Smooth muscle cell (in vitro differentiated cells): ENCODE data around the gene SEPTIN5. TPM values are rescaled to one million over a fixed set of nuclear protein-coding genes. Genes with fewer than 3 reads are reported as not detected.

ENCODE experiments used
- DNase-seq: peaks from one replicate; lab custom pipeline; 2025; ENCODE audit not compliant: unreplicated experiment; lab: John Stamatoyannopoulos, UW
- H2AFZ ChIP-seq: fragments of 200-600 bp; sonication (generic); 2 replicates; pipeline ENCODE4 v1.6.0; 2016; ENCODE audit warnings: antibody characterized with exemption, low read depth, mild to moderate bottlenecking
- H3F3A ChIP-seq: fragments of 200-600 bp; sonication (generic); 2 replicates; pipeline ENCODE4 v1.6.0; 2017; ENCODE audit warnings: antibody characterized with exemption, low read depth
- H3K27ac ChIP-seq: fragments of 200-600 bp; sonication (generic); 2 replicates; pipeline ENCODE4 v1.5.1; 2016; ENCODE audit warnings: low read depth, mild to moderate bottlenecking
- H3K27me3 ChIP-seq: fragments of 200-600 bp; sonication (generic); 2 replicates; pipeline ENCODE4 v1.6.1; 2016; ENCODE audit warnings: low read depth, mild to moderate bottlenecking
- H3K36me3 ChIP-seq: fragments of 200-600 bp; sonication (generic); 2 replicates; pipeline ENCODE4 v1.5.1; 2016; ENCODE audit warnings: low read depth
- H3K4me1 ChIP-seq: fragments of 200-600 bp; sonication (generic); 2 replicates; pipeline ENCODE4 v1.5.1; 2016; ENCODE audit warnings: low read depth
- H3K4me2 ChIP-seq: fragments of 200-600 bp; sonication (generic); 2 replicates; pipeline ENCODE4 v1.6.0; 2016; ENCODE audit warnings: mild to moderate bottlenecking
- H3K4me3 ChIP-seq: fragments of 200-600 bp; sonication (generic); 2 replicates; pipeline ENCODE4 v1.5.1; 2016; ENCODE audit warnings: mild to moderate bottlenecking
- H3K79me2 ChIP-seq: fragments of 200-600 bp; sonication (generic); 2 replicates; pipeline ENCODE4 v1.6.0; 2016; ENCODE audit warnings: low read depth, mild to moderate bottlenecking
- H3K9ac ChIP-seq: fragments of 200-600 bp; sonication (generic); 2 replicates; pipeline ENCODE4 v1.6.0; 2016; ENCODE audit warnings: low read depth
- H3K9me3 ChIP-seq: fragments of 200-600 bp; sonication (generic); replicated peaks from 2 replicates; pipeline ENCODE4 v1.5.1; 2016; ENCODE audit warnings: low read depth
- H4K20me1 ChIP-seq: fragments of 200-600 bp; sonication (generic); 2 replicates; pipeline ENCODE4 v1.6.0; 2016; ENCODE audit warnings: low read depth
- CTCF ChIP-seq: fragments of 200-600 bp; sonication (generic); IDR thresholded peaks from 2 replicates; pipeline ENCODE4 v1.5.1; 2017; ENCODE audit warnings: borderline replicate concordance, mild to moderate bottlenecking, antibody characterized with exemption; ENCODE audit not compliant: insufficient read depth, poor library complexity, severe bottlenecking
- WGBS: methylation state at CpG from one replicate; pipeline ENCODE4 v1.1.7; 2016; ENCODE audit warnings: low lambda C conversion rate; 5-methylcytosine and 5-hydroxymethylcytosine counted together
- polyA plus RNA-seq: library from polyadenylated mRNA; unstranded; fragments of >200 nt; fragmentation: Nextera tagmentation; extraction: Ambion mirVana; gene quantifications from 2 replicates; pipeline ENCODE4 v1.2.1, GENCODE V29; 2016
- total RNA-seq: library from RNA; depleted of rRNA; stranded (reverse); fragments of >200 nt; gene quantifications from 2 replicates; pipeline ENCODE4 v1.2.3, GENCODE V29; 2014

The SEPTIN5 gene
- total and polyA plus RNA-seq, 2 experiments from 2014 or later: 26.6 to 64.1 TPM

- no peaks in the 10 kb centered on the region for H3K27me3 ChIP-seq
- WGBS: 95% methylated on average over 19 of the region's 19 CpGs
- TF ChIP-seq CTCF: no peak
- no peaks in the 10 kb centered on the region for H4K20me1 ChIP-seq
- no peaks in the 10 kb centered on the region for H3K36me3 ChIP-seq
- no peaks in the 10 kb centered on the region for H3K9me3 ChIP-seq
- no peak overlapping the region for H3K9ac ChIP-seq
- H2AFZ ChIP-seq: no peak overlapping the region
- H3K4me3 ChIP-seq: no peak overlapping the region
- H3K27ac ChIP-seq: no peak overlapping the region
- DNase-seq: no peak
- H3K79me2 ChIP-seq: no peaks in the 10 kb centered on the region
- peaks cover 4% of the 10 kb centered on the region for H3F3A ChIP-seq
- peaks cover 6% of the 10 kb centered on the region for H3K4me1 ChIP-seq
- H3K4me2 ChIP-seq: no peak overlapping the region
Observed at GRCh38 chr22:19710020-19710768, 4.1 kb upstream of the SEPTIN5 start.

- Histone ChIP-seq H3K36me3 (no peaks in the 10 kb centered on the region), H3K27me3 (no peaks in the 10 kb centered on the region), H3K9me3 (no peaks in the 10 kb centered on the region), H3K27ac (no peak overlapping the region), H3K79me2 (no peaks in the 10 kb centered on the region), H2AFZ (no peak overlapping the region), H3K9ac (no peak overlapping the region), H4K20me1 (no peaks in the 10 kb centered on the region), H3K4me1 (peaks cover 7% of the 10 kb centered on the region), H3F3A (peaks cover 4% of the 10 kb centered on the region), H3K4me3 (no peak overlapping the region), H3K4me2 (no peak overlapping the region)
- no peak for DNase-seq
- TF ChIP-seq CTCF: no peak
- WGBS: 98% methylated on average over 6 of the region's 6 CpGs
Observed at GRCh38 chr22:19710769-19711106, 3.6 kb upstream of the SEPTIN5 start.

GRCh38 chr22:19713245-19713644 is 1.1 kb upstream of the SEPTIN5 start:
- no peak overlapping the region for H3K4me2 ChIP-seq
- 92% methylated on average over 13 of the region's 13 CpGs for WGBS
- TF ChIP-seq CTCF: no peak

More at GRCh38 chr22:19713245-19713644, 1.1 kb upstream of the SEPTIN5 start:
- DNase-seq: no peak
- H3K4me1 ChIP-seq: peaks cover 7% of the 10 kb centered on the region
- H3K27ac ChIP-seq: no peak overlapping the region
- peaks cover 4% of the 10 kb centered on the region for H3F3A ChIP-seq
- H2AFZ ChIP-seq: no peak overlapping the region
- H3K27me3 ChIP-seq: no peaks in the 10 kb centered on the region
- H3K36me3 ChIP-seq: no peaks in the 10 kb centered on the region
- no peaks in the 10 kb centered on the region for H3K79me2 ChIP-seq
- H3K4me3 ChIP-seq: no peak overlapping the region
- no peak overlapping the region for H3K9ac ChIP-seq
- no peaks in the 10 kb centered on the region for H3K9me3 ChIP-seq
- peaks cover 6% of the 10 kb centered on the region for H4K20me1 ChIP-seq
